NK-92 (cell line): Measurements from ENCODE around the gene NCF2.

Experiments
- DNase-seq: peaks from one replicate; lab custom pipeline; 2025; ENCODE audit not compliant: unreplicated experiment; lab: John Stamatoyannopoulos, UW

The NCF2 gene

GRCh38 chr1:183553764-183554163, 36.5 kb downstream of the NCF2 start:
- no peak for DNase-seq

GRCh38 chr1:183553331-183553730, 36.9 kb downstream of the NCF2 start:
- no peak for DNase-seq

DNA sequence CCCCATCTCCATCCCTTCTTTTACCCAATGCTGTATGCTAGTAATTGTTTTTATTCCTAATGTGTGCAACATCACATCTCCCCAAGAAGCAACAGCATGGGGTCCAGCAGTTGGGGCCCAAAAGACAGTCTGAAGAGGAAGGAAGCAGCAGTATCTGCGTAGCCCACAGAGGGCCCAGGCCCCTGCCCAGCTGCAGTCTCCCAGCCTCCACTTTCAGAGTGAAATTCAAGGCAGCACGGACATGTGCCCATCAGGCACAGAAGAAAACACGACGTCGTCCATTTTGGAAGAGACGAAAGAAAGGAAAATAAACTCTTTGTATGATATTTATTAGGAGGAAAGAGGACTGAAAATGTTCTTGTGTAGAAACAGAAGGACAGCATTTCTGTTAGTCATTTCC, 37.4 kb downstream of the NCF2 start:
- DNase-seq, result no peak

DNA sequence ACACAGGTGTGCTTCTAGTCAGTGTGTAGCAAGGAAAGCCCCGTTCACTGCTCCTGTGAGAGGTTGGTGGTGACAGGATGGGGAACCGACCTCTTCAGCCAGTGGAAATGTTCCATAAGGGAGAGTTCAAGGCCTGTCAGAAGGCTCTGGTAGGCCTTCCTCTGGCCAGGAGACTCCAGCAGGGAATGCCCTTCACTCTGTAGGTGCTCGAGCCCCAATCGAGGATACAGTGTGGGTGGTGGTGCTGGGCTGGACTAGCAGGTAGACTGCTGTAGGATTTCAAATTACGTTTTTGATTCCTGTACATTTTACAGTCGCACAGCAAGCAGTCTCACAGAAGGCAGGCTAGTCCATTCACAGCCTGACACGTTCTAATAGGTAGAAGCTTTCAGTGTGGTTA, 37.8 kb downstream of the NCF2 start:
- DNase-seq, result no peak

- no peak for DNase-seq
Measured at GRCh38 chr1:183551924-183552323, 38.3 kb downstream of the NCF2 start.

GRCh38 chr1:183550915-183551314, 39.3 kb downstream of the NCF2 start:
- no peak for DNase-seq

DNA sequence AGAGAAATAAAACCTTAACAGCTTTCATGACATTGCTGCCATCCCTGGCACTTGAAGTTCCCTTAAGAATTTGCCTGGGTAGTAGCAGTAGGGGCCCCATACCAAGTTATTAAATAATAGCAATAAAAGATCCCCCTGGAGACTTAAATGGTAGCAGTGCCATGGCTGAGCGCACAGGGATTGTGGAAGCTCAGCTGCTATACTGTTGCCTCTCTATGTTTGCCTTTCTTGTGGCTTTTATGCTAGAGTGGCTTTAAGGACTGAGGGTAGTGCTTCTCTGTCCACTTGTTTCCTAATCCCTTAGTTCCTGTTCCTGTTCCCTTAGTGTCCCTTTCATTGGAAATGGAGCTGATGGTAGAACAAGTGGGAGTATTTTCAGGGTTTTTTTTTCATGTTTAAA, 42.1 kb downstream of the NCF2 start:
- no peak for DNase-seq

DNA sequence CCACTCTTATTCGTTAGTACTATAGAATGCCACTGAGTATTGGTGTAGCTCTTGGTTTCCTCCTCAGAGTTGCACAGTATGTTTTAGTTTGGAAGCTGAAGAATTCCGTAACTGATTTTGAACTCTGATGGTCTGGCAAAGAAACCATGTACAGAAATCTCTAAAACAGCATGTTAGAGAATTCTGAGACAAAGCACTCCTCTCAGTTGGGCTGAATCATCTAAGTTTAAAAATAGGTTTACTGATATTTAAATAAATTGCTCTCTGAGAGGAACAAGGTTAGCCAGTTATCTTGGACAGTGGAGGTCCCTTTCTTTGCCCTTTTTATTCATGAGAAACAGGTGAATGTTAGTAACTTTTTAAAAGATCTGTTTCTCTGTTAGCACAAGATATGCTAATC, 43.8 kb downstream of the NCF2 start:
- no peak for DNase-seq

DNA sequence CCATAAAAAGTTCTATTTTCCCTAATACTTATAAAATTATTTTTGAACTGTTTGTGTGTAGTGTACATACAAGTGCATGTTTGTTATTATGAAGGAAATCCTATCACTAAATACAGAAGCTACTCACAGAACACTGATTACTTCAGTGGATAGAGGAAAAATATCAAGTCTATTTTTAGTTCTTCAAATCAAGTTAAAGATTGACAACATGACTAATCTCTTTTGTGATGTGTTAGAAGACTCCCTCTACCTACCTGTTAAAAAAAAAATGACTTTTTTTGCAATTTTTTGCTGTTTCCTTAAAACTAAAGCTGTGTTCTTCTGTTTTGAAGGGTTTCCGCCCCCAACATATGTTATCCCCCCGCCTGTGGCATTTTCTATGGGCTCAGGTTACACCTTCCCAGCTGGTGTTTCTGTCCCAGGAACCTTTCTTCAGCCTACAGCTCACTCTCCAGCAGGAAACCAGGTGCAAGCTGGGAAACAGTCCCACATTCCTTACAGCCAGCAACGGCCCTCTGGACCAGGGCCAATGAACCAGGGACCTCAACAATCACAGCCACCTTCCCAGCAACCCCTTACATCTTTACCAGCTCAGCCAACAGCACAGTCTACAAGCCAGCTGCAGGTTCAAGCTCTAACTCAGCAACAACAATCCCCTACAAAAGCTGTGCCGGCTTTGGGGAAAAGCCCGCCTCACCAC, 45.5 kb downstream of the NCF2 start:
- DNase-seq, result no peak

DNA sequence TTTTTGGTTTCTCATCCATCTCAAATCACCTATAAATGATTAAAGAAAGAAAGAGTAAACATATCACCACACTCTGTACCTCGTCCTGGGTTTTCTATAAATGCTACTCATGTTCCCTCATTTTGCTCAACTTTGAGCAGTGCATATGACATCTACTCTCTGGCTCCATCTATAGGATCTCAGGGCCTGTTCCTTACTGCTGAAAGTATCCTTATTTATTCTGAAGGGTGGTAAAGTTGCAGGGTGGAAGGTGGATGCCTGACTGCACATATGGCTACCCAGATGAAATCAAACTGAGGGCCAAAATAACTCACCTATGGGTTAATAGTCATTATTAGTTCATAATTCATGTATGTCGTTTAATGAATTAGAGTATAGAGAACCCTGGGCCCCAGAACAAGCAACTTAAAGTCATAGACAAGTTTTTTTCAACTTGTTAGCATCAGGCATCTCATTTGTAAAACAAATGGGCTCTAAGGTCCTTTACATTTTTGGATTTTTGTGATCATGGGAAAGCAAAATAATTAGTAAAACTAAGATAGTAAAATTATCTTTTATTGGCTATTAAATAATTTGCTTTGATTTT, 46.5 kb downstream of the NCF2 start:
- no peak for DNase-seq

- no peak for DNase-seq
Measured at GRCh38 chr1:183537405-183537804, 52.9 kb downstream of the NCF2 start.

DNA sequence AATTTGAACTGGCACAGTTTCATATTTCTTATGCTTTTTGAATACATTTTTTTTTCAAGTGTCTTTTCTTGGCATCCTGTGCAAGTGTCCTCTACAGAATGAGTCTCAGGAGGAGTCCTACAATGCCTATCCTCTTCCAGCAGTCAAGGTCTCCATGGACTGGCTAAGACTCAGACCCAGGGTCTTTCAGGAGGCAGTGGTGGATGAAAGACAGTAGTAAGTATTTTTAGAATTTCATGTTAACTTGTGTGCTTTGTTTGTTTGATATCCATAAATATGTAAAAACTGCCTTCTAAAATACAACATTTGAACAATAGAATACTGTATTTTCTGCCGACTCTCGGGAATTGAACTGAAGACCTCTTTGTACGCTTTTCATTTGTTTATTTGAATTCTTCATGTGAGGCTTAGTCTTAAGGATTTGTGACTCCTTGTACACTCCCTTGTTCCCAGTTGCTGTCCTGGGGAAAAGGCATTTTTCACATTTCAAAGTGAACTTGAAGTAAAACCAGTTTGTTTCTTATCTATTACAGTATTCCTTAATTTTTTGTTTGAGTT, 56.6 kb downstream of the NCF2 start:
- DNase-seq, result no peak

DNA sequence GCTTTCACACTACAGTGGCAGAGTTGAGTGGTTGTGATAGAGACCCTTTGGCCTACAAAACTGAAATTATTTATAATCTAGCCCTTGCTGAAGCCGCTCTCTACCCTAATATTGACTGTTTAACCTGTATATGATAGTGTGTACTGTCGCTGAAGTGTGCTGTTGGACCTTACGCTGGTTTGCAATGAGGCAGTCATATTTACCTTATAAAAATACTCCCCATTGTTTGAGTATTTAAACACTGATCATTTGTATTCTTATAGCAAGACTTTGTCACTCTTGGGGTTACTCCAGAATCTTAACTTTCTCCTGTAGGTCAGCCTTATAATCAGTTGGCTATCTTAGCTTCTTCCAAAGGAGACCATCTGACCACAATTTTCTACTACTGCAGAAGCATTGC, 61.7 kb downstream of the NCF2 start:
- no peak for DNase-seq

GRCh38 chr1:183522104-183522503, 68.2 kb downstream of the NCF2 start:
- no peak for DNase-seq

GRCh38 chr1:183520379-183520778, 69.9 kb downstream of the NCF2 start:
- no peak for DNase-seq

DNA sequence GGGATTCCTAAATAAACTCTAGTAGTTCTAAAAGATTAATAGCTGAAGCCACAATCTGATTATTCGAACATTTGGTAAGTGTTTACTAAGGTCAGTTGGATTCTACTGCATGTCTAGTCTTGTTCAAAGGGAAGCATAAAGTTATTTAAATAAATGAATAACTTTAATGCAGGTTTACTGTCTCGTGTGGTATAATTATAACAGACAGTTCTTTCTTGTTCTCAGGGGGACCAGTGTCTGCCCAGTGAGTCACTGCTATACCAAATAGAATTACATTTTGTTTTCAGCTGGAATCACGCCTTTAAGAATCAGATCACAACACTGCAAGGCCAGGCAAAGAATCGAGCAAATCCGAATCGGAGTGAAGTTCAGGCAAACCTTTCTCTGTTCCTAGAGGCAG, 72.9 kb downstream of the NCF2 start:
- no peak for DNase-seq

DNA sequence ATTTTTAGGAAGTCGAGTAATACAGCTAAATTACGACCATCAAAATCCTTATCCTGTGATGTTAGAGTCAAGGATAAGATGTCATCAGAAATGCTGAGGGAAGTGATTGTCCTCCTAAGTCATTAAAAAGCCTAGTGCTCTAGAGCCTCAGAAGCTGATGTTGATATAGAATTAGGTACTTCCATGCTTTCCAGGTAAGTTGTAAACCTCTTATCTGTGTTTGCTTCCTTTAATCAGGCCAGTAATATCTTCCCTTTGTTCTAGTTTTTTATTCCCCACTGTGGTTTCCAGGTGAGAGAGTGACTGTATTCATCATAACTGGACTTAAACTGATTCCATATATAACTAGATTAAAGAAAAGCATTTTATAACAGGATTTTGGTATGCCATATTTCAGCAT, 73.5 kb downstream of the NCF2 start:
- no peak for DNase-seq

DNA sequence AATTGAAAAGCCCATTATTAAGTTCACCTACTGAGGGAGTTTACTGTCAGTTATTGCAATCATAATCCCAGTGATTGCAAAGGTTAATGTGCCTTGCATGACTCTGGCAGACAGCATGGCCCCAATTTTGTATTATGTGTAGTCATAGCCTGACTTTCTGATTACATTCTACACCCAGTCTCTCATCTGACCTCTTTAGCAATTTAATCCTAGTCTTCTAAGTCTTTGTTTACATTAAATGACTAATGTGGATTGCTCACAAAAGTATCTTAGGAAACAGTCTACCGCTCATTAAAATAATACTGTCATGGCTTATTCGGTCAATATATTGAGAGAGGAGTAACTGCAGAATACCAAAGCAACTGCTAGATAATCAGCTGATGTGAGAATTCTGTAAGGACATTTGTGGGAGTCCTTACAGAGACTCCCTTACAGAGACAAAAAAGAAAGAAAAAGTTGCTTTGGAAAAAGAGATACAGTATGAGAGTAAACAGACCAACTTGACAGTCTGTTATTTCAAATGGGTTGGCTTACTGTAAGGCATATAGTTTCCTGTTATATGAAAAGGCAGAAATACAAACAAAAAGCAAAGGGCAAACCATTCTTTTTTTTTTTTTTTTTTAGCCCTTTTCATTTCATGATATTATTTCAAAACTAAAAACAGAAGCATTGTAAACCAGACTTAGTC, 75.1 kb downstream of the NCF2 start:
- DNase-seq, result no peak

DNA sequence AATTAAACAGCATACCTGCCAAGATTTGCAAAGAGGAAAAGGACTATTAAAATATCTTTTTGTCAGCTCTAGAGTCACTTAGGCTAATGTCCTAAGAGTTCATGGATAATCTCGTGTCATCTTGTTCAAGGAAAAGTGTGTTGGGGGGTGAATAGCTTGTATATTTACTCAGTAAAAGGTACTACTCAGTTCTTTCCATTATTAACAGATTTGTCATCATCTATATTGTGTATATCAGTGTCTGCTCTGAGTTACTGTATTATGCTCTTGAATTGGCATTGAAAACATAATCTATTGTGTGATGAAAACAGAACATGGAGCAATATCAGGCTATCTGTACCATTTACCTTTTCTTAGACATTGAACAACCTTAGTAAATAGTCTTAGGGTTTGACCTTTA, 76.0 kb downstream of the NCF2 start:
- DNase-seq, result no peak

DNA sequence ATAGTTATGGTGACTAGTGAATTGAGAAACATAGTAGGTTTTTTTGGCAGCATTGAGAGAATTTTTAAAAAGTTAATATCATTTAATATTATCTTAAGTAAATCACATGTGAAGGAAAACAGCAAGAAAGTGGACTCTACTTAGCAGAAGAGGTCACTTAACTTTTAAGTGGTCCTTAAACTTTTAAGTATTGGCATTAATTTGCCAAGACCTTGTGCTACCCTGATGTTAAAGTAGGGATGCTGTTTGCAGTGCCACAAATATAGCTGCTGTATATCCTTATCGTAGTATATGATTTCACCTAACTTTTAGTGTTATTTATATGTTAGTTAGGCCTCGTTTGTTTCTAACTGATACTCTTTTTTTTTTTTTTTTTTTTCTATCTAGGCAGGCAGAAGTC, 77.8 kb downstream of the NCF2 start:
- no peak for DNase-seq

- DNase-seq, result no peak
Measured at GRCh38 chr1:183508694-183509093, 81.6 kb downstream of the NCF2 start.

DNA sequence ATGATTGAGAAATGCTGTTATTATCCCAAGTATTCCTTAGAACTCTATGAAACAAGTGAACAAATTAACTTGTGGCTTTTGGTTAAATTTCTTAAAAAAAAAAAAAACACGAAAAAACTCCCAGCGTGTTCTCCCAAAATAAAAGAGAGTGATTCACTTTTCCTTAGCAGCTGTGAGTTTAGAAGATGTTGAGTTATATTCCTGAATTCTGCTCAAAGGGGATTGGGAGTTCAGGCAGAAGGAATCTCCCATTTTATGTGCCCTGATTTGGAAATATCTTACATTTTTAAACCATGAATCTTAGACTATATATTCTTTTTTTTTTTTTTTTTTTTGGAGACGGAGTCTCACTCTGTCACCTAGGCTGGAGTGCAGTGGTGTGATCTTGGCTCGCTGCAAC, 83.7 kb downstream of the NCF2 start:
- DNase-seq, result no peak
